AG04449 (cell line): ENCODE measurements around the gene MUCL3.
"Not testable (repeated sequence)": the region's sequence is repeated elsewhere in the genome, so short reads cannot be mapped to it uniquely, and the experiment has no call there.

ENCODE experiments used
- CTCF ChIA-PET: fragments of 350-600 bp; formaldehyde crosslinking; extraction: SDS; loops from one replicate; lab custom pipeline; 2021; ENCODE audit warnings: antibody characterized with exemption; lab: Yijun Ruan, JAX
- POLR2A ChIA-PET: fragments of 400-600, 350-600 bp; formaldehyde crosslinking; extraction: SDS; loops from one replicate; lab custom pipeline; 2020; ENCODE audit warnings: antibody characterized with exemption, inconsistent platforms; lab: Yijun Ruan, JAX
- DNase-seq: peaks from one replicate; pipeline ENCODE4 v3.0.0-alpha.2; 2010; ENCODE audit warnings: low read depth, low spot score
- H3K4me3 ChIP-seq: 2 replicates; pipeline ENCODE4 v1.5.1; 2011; ENCODE audit warnings: low read depth, mild to moderate bottlenecking, control low read depth, low read length
- CTCF ChIP-seq: IDR thresholded peaks from one replicate; pipeline ENCODE4 v1.5.1; 2011; ENCODE audit warnings: mild to moderate bottlenecking, moderate library complexity, low read length, control low read depth, inconsistent platforms; ENCODE audit not compliant: insufficient read depth; ENCODE audit errors: missing control alignments

The MUCL3 gene

GRCh38 chr6:30926644-30927043, 14.1 kb upstream of the MUCL3 start:
- no peak for DNase-seq
- no peak overlapping the region for H3K4me3 ChIP-seq
- no peak for TF ChIP-seq CTCF
- POLR2A ChIA-PET = no interaction called here
- CTCF ChIA-PET = interaction anchor here (0.8 to 5.6 kb wide), 8 partner anchors 9 to 160 kb away, joined by 3 to 48 read pairs (median 10); partner anchors contain the start of gene VARS2

GRCh38 chr6:30927080-30927479, 13.7 kb upstream of the MUCL3 start:
- H3K4me3 ChIP-seq, DNase-seq, POLR2A ChIA-PET: not testable (repeated sequence)
- CTCF ChIA-PET = interaction anchor here (0.8 to 5.6 kb wide), 8 partner anchors 9 to 160 kb away, joined by 3 to 48 read pairs (median 10); partner anchors contain the start of gene VARS2

- CTCF ChIA-PET = interaction anchor here (0.7 to 4.2 kb wide), 5 partner anchors 8 to 160 kb away, joined by 3 to 32 read pairs (median 6); partner anchors contain the start of gene VARS2
- no peak overlapping the region for H3K4me3 ChIP-seq
- no peak for TF ChIP-seq CTCF
- no peak for DNase-seq
- POLR2A ChIA-PET = no interaction called here
These were observed 12.1 kb upstream of the MUCL3 start for GRCh38 chr6:30928677-30929076.

GRCh38 chr6:30930506-30930905, 10.3 kb upstream of the MUCL3 start:
- ChIA-PET POLR2A (no interaction called here), CTCF (interaction anchor here (0.9 to 4.2 kb wide), 7 partner anchors 10 to 157 kb away, joined by 3 to 32 read pairs (median 15); partner anchors contain the start of genes MUCL3 and VARS2)
- no peak for DNase-seq
- H3K4me3 ChIP-seq = no peak overlapping the region
- TF ChIP-seq CTCF = no peak

GRCh38 chr6:30931272-30931671, 9.5 kb upstream of the MUCL3 start:
- no peak overlapping the region for H3K4me3 ChIP-seq
- ChIA-PET POLR2A (no interaction called here), CTCF (interaction anchor here (0.9 to 4.2 kb wide), 6 partner anchors 9 to 148 kb away, joined by 3 to 32 read pairs (median 20); partner anchors contain the start of genes MUCL3 and VARS2)
- TF ChIP-seq CTCF = no peak
- no peak for DNase-seq

GRCh38 chr6:30931969-30932645, 8.7 kb upstream of the MUCL3 start, which contains the start of gene SFTA2:
TSS of gene SFTA2 (minus strand) at chr6:30932170. CDS start at chr6:30932096, 74 bp downstream.
- TF ChIP-seq CTCF = no peak
- ChIA-PET CTCF (interaction anchor here (0.5 to 4.2 kb wide), 6 partner anchors 9 to 147 kb away, joined by 3 to 32 read pairs (median 20); partner anchors contain the start of genes MUCL3 and VARS2), POLR2A (no interaction called here)
- no peak for DNase-seq
- no peak within 1 kb of the TSS for H3K4me3 ChIP-seq
